ENCODE data around the gene IFI6. TPM values are rescaled to one million over a fixed set of nuclear protein-coding genes. Genes with fewer than 3 reads are reported as not detected.
"Not testable (repeated sequence)": the region's sequence is repeated elsewhere in the genome, so short reads cannot be mapped to it uniquely, and the experiment has no call there.

IFI6 gene, protein sequence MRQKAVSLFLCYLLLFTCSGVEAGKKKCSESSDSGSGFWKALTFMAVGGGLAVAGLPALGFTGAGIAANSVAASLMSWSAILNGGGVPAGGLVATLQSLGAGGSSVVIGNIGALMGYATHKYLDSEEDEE
- 10 to 100 TPM; 25.0 to 40.3 (median 27.6) TPM for polyA plus RNA-seq (ENCODE audit: insufficient read depth in 1 of 5, insufficient read length in 5 of 5, low replicate concordance in 1 of 5)
- long read RNA-seq, donor 1, transcript IFI6-202 (5 exons, 841 nt) = major isoform, 44 of 47 reads
- long read RNA-seq, donor 1, partial matches to known transcripts = 0 of 47 reads
- long read RNA-seq, donor 1, other reads (novel, unspliced or antisense) = 0 of 47 reads
- long read RNA-seq, donor 2, transcript IFI6-202 (5 exons, 841 nt) = major isoform, 24 of 27 reads
- long read RNA-seq, donor 2, partial matches to known transcripts = 0 of 27 reads
- long read RNA-seq, donor 2, other reads (novel, unspliced or antisense) = 0 of 27 reads
- long read RNA-seq, donor 3, transcript IFI6-202 (5 exons, 841 nt) = major isoform, 26 of 33 reads
- long read RNA-seq, donor 3, transcript IFI6-203 (5 exons, 828 nt) = minor isoform, 6 of 33 reads
- long read RNA-seq, donor 3, partial matches to known transcripts = 0 of 33 reads
- long read RNA-seq, donor 3, other reads (novel, unspliced or antisense) = 0 of 33 reads
- long read RNA-seq, donor 4, transcript IFI6-202 (5 exons, 841 nt) = major isoform, 19 of 20 reads
- long read RNA-seq, donor 4, partial matches to known transcripts = 0 of 20 reads
- long read RNA-seq, donor 4, other reads (novel, unspliced or antisense) = 0 of 20 reads
- long read RNA-seq, donor 5, transcript IFI6-202 (5 exons, 841 nt) = major isoform, 37 of 44 reads
- long read RNA-seq, donor 5, transcript IFI6-203 (5 exons, 828 nt) = minor isoform, 5 of 44 reads
- long read RNA-seq, donor 5, partial matches to known transcripts = 0 of 44 reads
- long read RNA-seq, donor 5, other reads (novel, unspliced or antisense) = 0 of 44 reads
- long read RNA-seq, donor 6, transcript IFI6-202 (5 exons, 841 nt) = major isoform, 42 of 130 reads
- long read RNA-seq, donor 6, partial matches to known transcripts = 82 of 130 reads
- long read RNA-seq, donor 6, other reads (novel, unspliced or antisense) = 0 of 130 reads
- long read RNA-seq, donor 7, transcript IFI6-202 (5 exons, 841 nt) = major isoform, 32 of 36 reads
- long read RNA-seq, donor 7, partial matches to known transcripts = 0 of 36 reads
- long read RNA-seq, donor 7, other reads (novel, unspliced or antisense) = 0 of 36 reads
- long read RNA-seq, donor 8, transcript IFI6-202 (5 exons, 841 nt) = major isoform, 18 of 23 reads
- long read RNA-seq, donor 8, transcript IFI6-203 (5 exons, 828 nt) = minor isoform, 5 of 23 reads
- long read RNA-seq, donor 8, partial matches to known transcripts = 0 of 23 reads
- long read RNA-seq, donor 8, other reads (novel, unspliced or antisense) = 0 of 23 reads

DNA sequence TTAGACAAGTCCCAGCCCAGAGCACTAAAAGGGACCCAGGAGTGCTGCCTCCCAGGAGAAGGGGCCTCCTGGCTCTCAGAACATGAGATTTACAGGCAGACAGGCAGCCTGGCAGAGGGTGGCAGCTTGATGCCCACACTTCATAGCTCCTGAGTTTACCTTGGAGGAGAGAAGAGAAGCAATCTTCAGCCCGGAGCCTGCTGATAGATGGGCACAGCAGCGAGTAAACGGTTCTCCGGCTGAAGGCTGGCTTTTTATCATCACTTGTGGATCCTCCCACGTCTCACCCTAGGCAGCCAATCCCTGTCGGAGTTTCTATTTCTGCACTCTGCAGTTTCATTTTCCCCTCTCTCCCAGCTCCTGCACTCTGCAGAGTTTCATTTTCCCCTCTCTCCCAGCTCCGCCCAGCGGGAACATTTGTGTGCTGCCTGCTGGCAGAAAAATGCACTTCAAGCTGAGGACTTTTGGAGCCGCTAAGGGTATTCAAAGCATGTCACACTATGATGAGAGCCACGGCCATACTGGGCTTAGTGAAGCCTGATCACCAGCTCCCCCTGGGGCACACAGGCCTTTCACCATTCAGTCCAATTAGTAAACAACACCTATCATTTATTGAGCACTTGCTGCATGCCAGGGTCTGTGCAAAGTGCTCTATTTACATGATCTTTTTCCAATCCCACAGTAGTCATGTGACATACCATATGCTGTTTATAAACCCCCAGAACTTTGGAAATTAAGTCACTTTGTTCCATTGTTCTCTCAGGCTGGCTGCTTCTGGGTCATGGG is at the start of gene IFI6:
Gene IFI6, minus strand, starts transcription at position 229 of the 786 bp plus-strand sequence. CDS start 2,878 bp downstream, outside the sequence.
- DNase-seq = peak; percentile 91 to 94

DNA sequence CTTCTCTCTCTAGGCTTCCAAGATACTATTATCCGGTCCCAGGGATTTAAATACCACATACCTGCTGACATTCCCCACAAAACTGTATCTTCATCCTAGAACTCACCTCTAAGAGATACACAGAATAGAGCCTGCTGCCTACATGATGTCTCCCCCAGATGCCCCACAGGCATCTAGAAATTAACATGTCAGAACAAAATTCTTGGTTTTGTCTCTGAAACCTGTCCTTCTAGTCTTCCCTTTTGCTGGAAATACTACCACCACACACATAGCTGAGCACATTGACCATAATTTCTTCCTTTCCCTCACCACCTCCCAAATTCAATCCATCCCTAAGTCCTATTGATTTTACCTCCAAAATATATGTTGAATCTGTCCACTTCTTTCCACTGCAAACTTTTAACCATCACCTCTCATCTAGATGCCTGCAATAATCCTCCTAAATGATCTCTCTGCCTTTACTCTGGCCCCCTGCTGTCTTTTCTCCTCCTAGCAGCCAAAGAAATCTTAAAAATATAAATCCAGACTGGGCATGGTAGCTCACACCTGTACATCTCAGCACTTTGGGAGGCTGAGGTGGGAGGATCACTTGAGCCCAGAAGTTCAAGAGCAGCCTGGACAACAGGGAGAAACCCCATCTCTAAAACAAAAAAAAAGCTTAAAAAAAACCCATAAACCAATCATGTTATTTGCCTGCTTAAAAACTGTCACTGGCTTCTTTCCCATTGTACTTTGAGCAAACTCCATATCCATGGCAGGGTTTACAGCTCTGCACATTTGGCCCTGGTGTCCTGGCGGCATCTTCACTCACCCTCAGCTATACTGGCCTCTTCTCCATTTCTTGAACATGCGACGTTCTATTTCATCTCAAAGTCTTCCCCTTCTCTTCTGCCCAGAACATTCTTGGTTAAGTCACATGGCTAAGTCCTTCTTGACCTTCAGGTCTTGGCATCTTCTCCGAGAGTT is 47.6 kb upstream of the IFI6 start:
- no peak for DNase-seq

DNA sequence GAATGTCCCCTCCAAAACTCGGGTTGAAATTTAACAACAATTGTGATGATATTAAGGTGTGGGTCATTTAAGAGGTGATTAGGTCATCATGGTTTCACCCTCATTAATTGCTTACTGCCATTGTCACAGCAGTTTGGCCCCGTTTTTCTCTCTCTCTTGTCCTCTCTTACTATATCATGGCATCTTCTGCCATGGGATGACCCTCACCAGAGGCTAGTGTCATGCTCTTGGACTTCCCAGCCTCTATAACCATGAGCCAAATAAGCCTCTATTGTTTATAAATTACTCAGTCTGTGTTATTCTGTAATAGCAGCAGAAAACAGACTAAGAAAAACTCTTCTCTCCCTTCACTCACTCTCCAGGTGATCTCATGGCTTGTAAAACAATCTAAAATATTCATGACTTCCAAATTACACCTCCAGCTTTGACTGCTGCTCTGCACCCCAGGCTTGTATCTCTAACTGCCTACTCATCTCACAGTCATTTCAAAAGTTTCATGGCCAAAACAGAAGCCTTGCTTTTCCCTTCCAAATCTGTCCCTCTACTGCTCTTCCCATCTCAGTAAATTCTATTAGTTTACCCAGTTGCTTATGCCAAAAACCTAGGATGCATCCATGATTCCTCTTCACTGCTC is 44.4 kb upstream of the IFI6 start:
- DNase-seq = no peak

DNA sequence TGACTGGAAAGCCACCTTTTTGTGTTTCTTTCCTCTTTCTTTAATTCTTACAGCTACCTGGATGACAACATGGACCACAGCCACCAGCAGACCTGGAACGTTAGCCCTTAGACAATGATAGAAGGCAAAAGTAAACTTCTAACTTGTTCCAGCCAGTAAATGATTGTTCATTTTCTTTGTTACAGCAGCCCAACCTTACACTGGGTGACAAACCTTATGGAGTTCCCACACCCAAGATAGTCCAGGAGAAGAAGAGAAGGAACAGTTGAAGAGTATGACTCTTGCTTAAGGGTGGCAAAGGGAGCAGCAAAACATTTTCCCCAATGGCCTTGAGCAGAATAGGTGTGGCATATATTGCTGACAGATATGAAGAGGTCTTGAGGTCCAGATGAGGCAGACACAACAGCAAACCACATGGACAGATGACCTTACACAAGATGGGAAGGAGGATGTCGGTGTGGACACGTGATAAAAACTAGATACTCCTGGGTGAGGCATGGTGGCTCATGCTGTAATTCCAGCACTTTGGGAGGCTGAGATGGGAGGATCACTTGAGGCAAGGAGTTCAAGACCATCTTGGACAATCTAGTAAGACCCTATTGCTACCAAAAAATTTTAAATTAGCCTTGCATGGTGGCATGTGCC is 42.0 kb upstream of the IFI6 start:
- no peak for DNase-seq

- DNase-seq = no peak
Measured at GRCh38 chr1:27713139-27713725, 41.2 kb upstream of the IFI6 start.

DNA sequence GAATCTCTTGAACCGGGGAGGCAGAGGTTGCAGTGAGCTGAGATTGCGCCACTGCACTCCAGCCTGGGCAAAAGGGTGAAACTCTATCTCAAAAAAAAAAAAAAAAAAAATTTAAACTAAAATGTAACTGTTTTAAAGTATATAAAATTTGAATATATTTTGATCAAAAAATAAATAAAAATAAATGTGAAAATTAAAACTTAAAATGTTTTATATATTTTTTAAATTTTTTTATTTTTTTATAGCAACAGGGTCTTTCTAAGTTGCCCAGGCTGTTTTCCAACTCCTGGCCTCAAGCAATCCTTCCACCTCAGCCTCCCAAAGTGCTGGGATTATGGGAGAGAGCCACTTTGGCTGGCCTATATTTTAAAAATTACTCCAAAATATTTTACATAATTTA is 38.6 kb upstream of the IFI6 start:
- DNase-seq = no peak

GRCh38 chr1:27705545-27705944 is 33.6 kb upstream of the IFI6 start:
- DNase-seq = no peak

DNA sequence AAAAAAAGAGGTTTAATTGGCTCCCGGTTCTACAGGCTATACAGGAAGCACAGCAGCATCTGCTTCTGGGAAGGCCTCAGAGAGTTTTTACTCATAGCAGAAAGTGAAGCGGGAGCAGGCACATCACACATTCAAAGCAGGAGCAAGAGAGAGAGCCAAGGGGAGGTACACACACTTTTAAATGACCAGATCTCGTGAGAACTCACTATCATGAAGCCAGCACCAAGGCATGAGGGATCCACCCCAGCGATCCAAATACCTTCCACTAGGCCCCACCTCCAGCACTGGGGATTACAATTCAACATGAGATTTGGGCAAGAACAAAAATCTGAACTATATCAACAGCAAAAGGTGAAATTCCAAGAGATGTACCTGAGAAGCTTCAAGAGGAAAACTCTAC is 33.0 kb upstream of the IFI6 start:
- no peak for DNase-seq

GRCh38 chr1:27696835-27697234 is 24.8 kb upstream of the IFI6 start:
- DNase-seq = not testable (repeated sequence)

- no peak for DNase-seq
Measured at GRCh38 chr1:27690183-27690582, 18.2 kb upstream of the IFI6 start.

DNA sequence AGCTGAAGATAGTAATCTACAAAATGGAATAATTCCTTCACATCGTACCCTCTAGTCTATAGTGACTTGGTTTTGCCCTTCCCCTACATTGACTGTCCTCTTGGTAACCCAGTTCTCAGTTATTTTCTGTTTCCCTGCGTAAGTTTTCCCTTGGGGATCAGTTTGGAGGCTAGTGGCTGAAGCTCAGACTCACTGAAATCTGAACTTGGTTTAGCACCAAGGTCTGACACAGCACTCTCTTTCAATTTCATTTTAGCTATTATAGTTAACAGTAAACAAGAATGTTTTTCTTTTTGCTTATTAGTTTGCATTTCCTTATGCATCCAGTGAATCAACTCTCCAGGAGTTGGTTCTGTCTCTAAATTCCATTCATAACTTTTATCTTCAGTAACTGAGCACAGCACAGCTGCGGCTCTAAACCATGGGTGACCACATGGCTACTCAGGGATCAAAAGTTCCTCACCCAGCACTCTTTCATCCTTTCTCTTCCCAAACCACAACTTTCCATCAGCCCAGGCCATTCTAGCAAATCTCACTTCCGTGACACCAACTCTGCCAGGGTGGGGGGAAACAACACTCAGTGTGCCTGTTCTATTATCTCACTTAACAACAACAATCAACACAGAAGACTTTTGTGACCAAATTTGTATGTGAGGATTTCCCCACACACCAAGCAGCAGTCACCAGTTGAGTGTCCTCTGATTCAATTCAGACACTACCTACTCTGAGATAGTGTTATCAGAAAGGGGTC is 17.6 kb upstream of the IFI6 start:
- DNase-seq = no peak

GRCh38 chr1:27687906-27688305 is 15.9 kb upstream of the IFI6 start:
- DNase-seq = no peak

DNA sequence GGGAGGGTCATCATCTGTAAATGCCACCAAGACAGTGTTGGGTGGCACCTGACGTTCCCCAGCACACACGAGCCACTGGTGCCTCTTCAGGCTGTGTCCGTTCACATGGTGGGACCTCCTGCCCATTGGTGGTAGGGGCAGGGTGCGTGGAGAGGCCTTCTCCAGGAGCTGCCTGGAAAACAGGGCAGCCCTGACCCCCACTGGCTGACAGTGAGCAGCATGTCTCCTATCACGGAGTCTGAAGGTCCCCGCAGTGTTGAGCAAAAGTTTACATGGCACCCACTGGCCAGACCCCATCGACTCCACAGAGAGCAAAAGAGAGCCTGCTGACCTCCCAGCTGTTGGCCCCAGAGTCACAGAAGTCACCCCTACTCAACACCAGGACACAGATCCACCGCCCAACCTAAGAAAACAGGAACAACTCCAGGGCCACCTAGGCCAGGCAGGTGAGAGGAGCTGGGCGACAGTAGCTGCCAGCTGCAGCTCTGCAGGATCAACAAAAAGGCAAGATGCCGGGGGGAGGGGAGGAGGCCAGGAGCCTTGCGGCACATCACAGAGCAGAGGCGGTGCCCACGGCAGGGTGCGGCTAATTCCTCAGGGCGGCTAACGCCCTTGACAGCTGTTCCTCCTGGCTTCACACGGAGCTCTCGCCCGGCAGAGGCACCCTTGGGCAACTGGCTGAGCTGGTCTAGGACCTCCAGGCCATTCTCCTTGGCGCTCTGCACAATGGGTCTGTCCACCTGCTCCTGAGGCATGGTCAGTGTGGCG is 14.4 kb upstream of the IFI6 start:
- DNase-seq = no peak

- DNase-seq = no peak
Measured at GRCh38 chr1:27684176-27684575, 12.2 kb upstream of the IFI6 start.

- no peak for DNase-seq
Measured at GRCh38 chr1:27682351-27682944, 10.5 kb upstream of the IFI6 start.

DNA sequence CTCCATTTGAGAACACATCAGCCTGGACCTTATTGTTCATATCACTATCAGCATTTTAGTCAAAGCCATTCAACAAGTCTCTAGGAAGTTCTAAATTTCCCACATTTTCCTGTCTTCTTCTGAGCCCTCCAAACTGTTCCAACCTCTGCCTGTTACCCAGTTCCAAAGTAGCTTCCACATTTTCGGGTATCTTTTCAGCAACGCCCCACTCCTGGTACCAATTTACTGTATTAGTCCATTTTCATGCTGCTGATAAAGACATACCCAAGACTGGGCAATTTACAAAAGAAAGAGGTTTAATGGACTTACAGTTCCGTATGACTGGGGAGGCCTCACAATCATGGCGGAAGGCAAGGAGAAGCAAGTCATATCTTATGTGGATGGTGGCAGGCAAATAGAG is 9.6 kb upstream of the IFI6 start:
- not testable (repeated sequence) for DNase-seq

Data from right lung (tissue), 10 donors.